Measurements from ENCODE around the gene CSF1R. TPM values are rescaled to one million over a fixed set of nuclear protein-coding genes. Genes with fewer than 3 reads are reported as not detected.

The CSF1R gene
- total RNA-seq, 3 donors from 2014 or later = 11.5 to 79.0 (median 24.1) TPM

DNA sequence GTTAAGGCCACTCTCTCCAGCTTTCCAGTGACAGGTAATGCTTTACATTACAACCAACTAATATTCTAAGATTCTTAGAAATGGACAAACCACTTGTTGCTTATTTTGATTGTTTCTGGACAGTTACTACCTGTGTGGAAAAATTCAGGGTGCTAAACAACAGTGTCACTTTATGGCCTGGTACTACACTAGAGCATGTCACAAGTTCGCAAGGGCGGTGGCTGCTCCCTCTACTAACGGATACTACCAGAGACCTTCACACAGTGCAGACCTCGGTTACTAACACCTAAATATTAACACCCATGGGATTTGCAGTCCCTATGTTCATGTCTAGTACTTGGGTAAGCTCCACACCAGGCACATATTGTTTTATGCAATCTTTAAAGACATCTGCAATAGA lies 72.4 kb downstream of the CSF1R start:
- Histone ChIP-seq H3K27me3 (no peaks in the 10 kb centered on the region), H3K4me3 (no peak overlapping the region), H3K27ac (no peak overlapping the region), H3K9me3 (no peaks in the 10 kb centered on the region), H3K4me1 (peaks cover 0 to 5% of the 10 kb centered on the region in 2 donors), H3K36me3 (peaks cover 3% of the 10 kb centered on the region)
- TF ChIP-seq CTCF (IDR thresholded peaks at IDR 0.05) = no peak
- DNase-seq (ENCODE audit: low spot score in 2 of 2) = no peak
- intact Hi-C loops (cut with DNase I; ENCODE audit: low total_unique reads) = no loop called here

- H3K4me3 ChIP-seq = no peak overlapping the region
- H3K27ac ChIP-seq = peak overlapping the region in 1 of 2 donors; percentile 21
- H3K27me3 ChIP-seq = no peaks in the 10 kb centered on the region
- no peak for DNase-seq (ENCODE audit: low spot score in 2 of 2)
- H3K36me3 ChIP-seq = no peaks in the 10 kb centered on the region
- no peak for TF ChIP-seq CTCF (IDR thresholded peaks at IDR 0.05)
- no peak for TF ChIP-seq POLR2A (IDR thresholded peaks at IDR 0.05)
- TF ChIP-seq POLR2AphosphoS5 (IDR thresholded peaks at IDR 0.05) = no peak
- no peaks in the 10 kb centered on the region for H3K9me3 ChIP-seq
- intact Hi-C loops (cut with DNase I; ENCODE audit: low total_unique reads) = no loop called here
- H3K4me1 ChIP-seq = peaks cover 0 to 5% of the 10 kb centered on the region in 2 donors
Observed at GRCh38 chr5:150009671-150010387, 76.5 kb downstream of the CSF1R start.

DNA sequence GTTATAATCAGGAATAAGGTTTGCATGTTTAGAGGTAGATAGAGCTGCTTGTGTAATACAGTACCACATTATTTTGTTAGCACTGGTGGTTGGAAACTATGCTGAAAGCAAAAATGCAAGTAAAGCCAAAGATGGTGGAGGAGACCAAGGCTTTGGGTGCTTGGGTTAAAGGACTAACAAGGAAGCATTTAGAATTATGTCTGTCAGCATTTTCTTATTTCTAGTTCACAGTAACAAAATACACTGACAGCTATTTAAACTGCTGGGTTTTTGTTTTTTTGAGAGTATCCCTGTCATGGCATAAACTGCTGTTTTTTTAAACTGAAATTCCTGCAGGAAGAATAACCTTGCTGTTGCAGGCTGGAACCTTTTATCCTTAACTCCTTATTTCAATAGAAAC lies 79.3 kb downstream of the CSF1R start:
- H3K27ac ChIP-seq = no peak overlapping the region
- DNase-seq (ENCODE audit: low spot score in 2 of 2) = no peak
- H3K9me3 ChIP-seq = no peaks in the 10 kb centered on the region
- no peaks in the 10 kb centered on the region for H3K27me3 ChIP-seq
- no peak for TF ChIP-seq POLR2A (IDR thresholded peaks at IDR 0.05)
- TF ChIP-seq POLR2AphosphoS5 (IDR thresholded peaks at IDR 0.05) = no peak
- TF ChIP-seq CTCF (IDR thresholded peaks at IDR 0.05) = no peak
- no peaks in the 10 kb centered on the region for H3K36me3 ChIP-seq
- peaks cover 0 to 9% of the 10 kb centered on the region in 2 donors for H3K4me1 ChIP-seq
- intact Hi-C loops (cut with DNase I; ENCODE audit: low total_unique reads) = no loop called here
- H3K4me3 ChIP-seq = no peak overlapping the region

GRCh38 chr5:150006318-150006717 lies 80.0 kb downstream of the CSF1R start:
- Histone ChIP-seq H3K4me1 (peaks cover 0 to 9% of the 10 kb centered on the region in 2 donors), H3K4me3 (no peak overlapping the region), H3K9me3 (no peaks in the 10 kb centered on the region), H3K27me3 (no peaks in the 10 kb centered on the region), H3K27ac (no peak overlapping the region), H3K36me3 (no peaks in the 10 kb centered on the region)
- intact Hi-C loops (cut with DNase I; ENCODE audit: low total_unique reads) = no loop called here
- TF ChIP-seq POLR2AphosphoS5 (IDR thresholded peaks at IDR 0.05) = no peak
- no peak for TF ChIP-seq POLR2A (IDR thresholded peaks at IDR 0.05)
- TF ChIP-seq CTCF (IDR thresholded peaks at IDR 0.05) = no peak
- no peak for DNase-seq (ENCODE audit: low spot score in 2 of 2)

Other genes starting within 250 kb of the CSF1R start
- under 1 TPM in 2 of 3 donors, not detected in 1; under 0.01 to 0.15 TPM for gene PDE6A, start 141.8 kb downstream of the CSF1R start, total RNA-seq
- gene SLC26A2, start 125.8 kb downstream of the CSF1R start, total RNA-seq = 100 to 1,000 TPM in 1 of 3 donors, 10 to 100 TPM in 2; 10.6 to 103 (median 30.2) TPM
- gene TIGD6, start 85.9 kb downstream of the CSF1R start, total RNA-seq = 10 to 100 TPM in 1 of 3 donors, 1 to 10 TPM in 2; 5.6 to 11.0 (median 5.6) TPM
- 10 to 100 TPM; 35.2 to 80.9 (median 57.7) TPM for gene HMGXB3, start 85.8 kb downstream of the CSF1R start, total RNA-seq
- gene PDGFRB, start 69.3 kb upstream of the CSF1R start, total RNA-seq = 100 to 1,000 TPM in 2 of 3 donors, 10 to 100 TPM in 1; 53.7 to 243 (median 146) TPM
- 1 to 10 TPM in 1 of 3 donors, not detected in 2; 1.3 TPM for gene CDX1, start 80.2 kb upstream of the CSF1R start, total RNA-seq
- under 1 TPM in 2 of 3 donors, not detected in 1; 0.15 to 0.16 TPM for gene SLC6A7, start 103.5 kb upstream of the CSF1R start, total RNA-seq
- gene CAMK2A, start 203.2 kb upstream of the CSF1R start, total RNA-seq = under 1 TPM in 1 of 3 donors, not detected in 2; under 0.01 TPM
- 1 to 10 TPM in 1 of 3 donors, under 1 TPM in 2; 0.48 to 1.3 (median 0.98) TPM for gene ARSI, start 216.4 kb upstream of the CSF1R start, total RNA-seq

All from breast epithelium (tissue), 4 donors.